HepG2 (cell line): ENCODE measurements around the gene BICRAL. TPM values are rescaled to one million over a fixed set of nuclear protein-coding genes. Genes with fewer than 3 reads are reported as not detected.

Experiments used
- FOXK1 ChIP-seq: sonication (generic); formaldehyde crosslinking; IDR thresholded peaks from 2 replicates; pipeline ENCODE4 v1.4.0; 2020; ENCODE audit warnings: low read depth, missing genetic modification reagents, borderline replicate concordance
- KLF12 ChIP-seq: sonication (generic); formaldehyde crosslinking; IDR thresholded peaks from 2 replicates; pipeline ENCODE4 v1.4.0; 2020; ENCODE audit warnings: missing genetic modification reagents, borderline replicate concordance
- LCORL ChIP-seq, 2 experiments: fragments of 450-650 bp in 1 of 2; sonication (generic) in 1 of 2; formaldehyde crosslinking in 1 of 2; IDR thresholded peaks; 2 replicates each; pipeline versions ENCODE4 v1.5.0 to v1.6.1; 2017 to 2020; ENCODE audit warnings: antibody characterized with exemption in 1 of 2, missing genetic modification reagents in 1 of 2
- MED1 ChIP-seq: sonication (generic); formaldehyde crosslinking; IDR thresholded peaks from 2 replicates; pipeline ENCODE4 v1.4.0; 2020; ENCODE audit warnings: missing genetic modification reagents
- MEF2D ChIP-seq: sonication (generic); formaldehyde crosslinking; IDR thresholded peaks from 2 replicates; pipeline ENCODE4 v1.5.1; 2020; ENCODE audit warnings: mild to moderate bottlenecking, missing genetic modification reagents
- PAX8 ChIP-seq: sonication (generic); formaldehyde crosslinking; IDR thresholded peaks from 2 replicates; pipeline ENCODE4 v1.8.0; 2022; ENCODE audit warnings: mild to moderate bottlenecking, missing genetic modification reagents, borderline replicate concordance
- RAD21 ChIP-seq: fragments of 450-650 bp; formaldehyde crosslinking; IDR thresholded peaks from 2 replicates; pipeline ENCODE4 v1.5.0; 2020; ENCODE audit warnings: mild to moderate bottlenecking
- SIX1 ChIP-seq: sonication (generic); formaldehyde crosslinking; IDR thresholded peaks from 2 replicates; pipeline ENCODE4 v1.4.0; 2020; ENCODE audit warnings: missing genetic modification reagents, borderline replicate concordance
- SP1 ChIP-seq, 2 experiments: fragments of 450-650 bp in 1 of 2; sonication (generic) in 1 of 2; formaldehyde crosslinking in 1 of 2; IDR thresholded peaks; 2 replicates each; pipeline versions ENCODE4 v1.4.0 to v1.6.1; 2016 to 2020; ENCODE audit warnings: missing genetic modification reagents in 1 of 2
- ZFX ChIP-seq: sonication (generic); formaldehyde crosslinking; IDR thresholded peaks from 2 replicates; pipeline ENCODE4 v1.4.0; 2020; ENCODE audit warnings: mild to moderate bottlenecking, low read depth, missing genetic modification reagents, moderate library complexity
- ZSCAN22 ChIP-seq: sonication (generic); formaldehyde crosslinking; IDR thresholded peaks from 2 replicates; pipeline ENCODE4 v1.4.0; 2020; ENCODE audit warnings: mild to moderate bottlenecking, missing genetic modification reagents
- polyA plus RNA-seq, 8 experiments: library from polyadenylated mRNA; depleted of rRNA in 3 of 8; stranded (reverse) in 7 of 8; unstranded in 1 of 8; fragments of >200 nt; fragmentation: Illumina TruSeq in 4 of 8; extraction: Trizol in 4 of 8; gene quantifications; 2 replicates each; pipeline versions ENCODE4 v1.2.1 to v1.2.3, GENCODE V29; 2011 to 2016; ENCODE audit warnings: low read depth in 4 of 8, missing spikeins in 1 of 8, mixed read lengths in 1 of 8; ENCODE audit not compliant: insufficient read depth in 1 of 8
- total RNA-seq, 5 experiments: library from RNA; depleted of rRNA; stranded (reverse); fragments of >200 nt; fragmentation: Illumina TruSeq; extraction: Trizol; gene quantifications; 2 replicates each; pipeline ENCODE4 v1.2.3, GENCODE V29; 2016; ENCODE audit warnings: low read depth in 1 of 5
- TF ChIP-seq, protein P1 (sequence below): IDR thresholded peaks from 2 replicates; pipeline ENCODE4 v1.6.1; 2016; ENCODE audit warnings: missing compliant biosample characterization, missing genetic modification reagents, borderline replicate concordance
- TF ChIP-seq, protein P2 (sequence below): sonication (generic); formaldehyde crosslinking; IDR thresholded peaks from 2 replicates; pipeline ENCODE4 v1.5.0; 2020; ENCODE audit warnings: missing genetic modification reagents
- TF ChIP-seq, protein P3 (sequence below): sonication (generic); formaldehyde crosslinking; IDR thresholded peaks from 2 replicates; pipeline ENCODE4 v1.4.0; 2020; ENCODE audit warnings: mild to moderate bottlenecking, missing genetic modification reagents, borderline replicate concordance
- TF ChIP-seq, protein P4 (sequence below): sonication (generic); formaldehyde crosslinking; IDR thresholded peaks from 2 replicates; pipeline ENCODE4 v1.5.0; 2020; ENCODE audit warnings: mild to moderate bottlenecking, missing genetic modification reagents, moderate library complexity
- TF ChIP-seq, protein P5 (sequence below): sonication (generic); formaldehyde crosslinking; conservative IDR thresholded peaks from 2 replicates; pipeline ENCODE4 v1.8.0; 2022; ENCODE audit warnings: missing genetic modification reagents

BICRAL gene
- total and polyA plus RNA-seq, 2 of the 13 experiments (the other 11 are each of a cell fraction or from before 2014, with no cell fraction given) = 5.0 to 13.5 TPM

DNA sequence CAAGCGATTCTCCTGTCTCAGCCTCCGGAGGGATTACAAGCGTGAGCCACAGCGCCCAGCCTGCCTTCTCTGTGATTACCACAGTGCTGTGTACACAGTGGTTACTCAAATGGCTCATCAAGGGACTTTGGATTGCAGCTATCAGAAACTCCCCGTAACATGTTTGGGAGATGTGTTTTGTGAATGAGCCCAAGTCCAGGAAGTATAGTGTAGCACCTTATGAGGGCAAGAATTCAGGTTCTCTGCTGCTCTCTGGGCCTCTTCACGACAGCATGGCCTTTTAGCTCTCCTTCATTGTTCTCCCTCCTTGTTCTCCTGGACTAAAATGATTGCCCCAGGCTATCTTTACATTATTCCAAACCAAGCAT, 63.5 kb downstream of the BICRAL start (continued):
- peak; percentile 60; the same call in 1 of the 2 replicates for TF ChIP-seq RAD21 (CRISPR knock-in tag)
- TF ChIP-seq SP1 (IDR thresholded peaks at IDR 0.05) = no peak
- TF ChIP-seq SP1 (CRISPR knock-in tag; IDR thresholded peaks at IDR 0.05) = peak; percentile 47; the same call in 1 of the 2 replicates
- peak; percentile 68; the same call in 1 of the 2 replicates for TF ChIP-seq FOXK1
- no peak for TF ChIP-seq LCORL (IDR thresholded peaks at IDR 0.05)
- peak; percentile 93 for TF ChIP-seq LCORL (CRISPR knock-in tag; IDR thresholded peaks at IDR 0.05)
- peak; percentile 54; the same call in 1 of the 2 replicates for TF ChIP-seq SIX1 (CRISPR knock-in tag)
- TF ChIP-seq, protein P1, sequence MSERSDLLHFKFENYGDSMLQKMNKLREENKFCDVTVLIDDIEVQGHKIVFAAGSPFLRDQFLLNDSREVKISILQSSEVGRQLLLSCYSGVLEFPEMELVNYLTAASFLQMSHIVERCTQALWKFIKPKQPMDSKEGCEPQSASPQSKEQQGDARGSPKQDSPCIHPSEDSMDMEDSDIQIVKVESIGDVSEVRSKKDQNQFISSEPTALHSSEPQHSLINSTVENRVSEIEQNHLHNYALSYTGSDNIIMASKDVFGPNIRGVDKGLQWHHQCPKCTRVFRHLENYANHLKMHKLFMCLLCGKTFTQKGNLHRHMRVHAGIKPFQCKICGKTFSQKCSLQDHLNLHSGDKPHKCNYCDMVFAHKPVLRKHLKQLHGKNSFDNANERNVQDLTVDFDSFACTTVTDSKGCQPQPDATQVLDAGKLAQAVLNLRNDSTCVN (CRISPR knock-in tag) = peak; percentile 64; the same call in 1 of the 2 replicates
- no peak for TF ChIP-seq MEF2D (CRISPR knock-in tag)
- 0 out of 2 replicates have a peak, but pooled peaks have one; percentile 59 for TF ChIP-seq KLF12 (CRISPR knock-in tag)
- TF ChIP-seq ZFX (CRISPR knock-in tag) = peak; percentile 29; the same call in 1 of the 2 replicates
- TF ChIP-seq MED1 (CRISPR knock-in tag) = peak; percentile 84
- TF ChIP-seq, protein P2, sequence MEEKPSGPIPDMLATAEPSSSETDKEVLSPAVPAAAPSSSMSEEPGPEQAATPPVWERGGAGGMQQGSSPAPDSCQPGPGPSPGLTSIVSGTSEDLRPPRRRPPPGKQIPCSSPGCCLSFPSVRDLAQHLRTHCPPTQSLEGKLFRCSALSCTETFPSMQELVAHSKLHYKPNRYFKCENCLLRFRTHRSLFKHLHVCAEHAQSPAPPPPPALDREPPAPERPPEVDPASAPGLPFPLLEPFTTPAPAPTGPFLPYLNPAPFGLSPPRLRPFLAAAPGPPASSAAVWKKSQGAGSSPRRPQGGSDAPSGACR (CRISPR knock-in tag) = no peak
- TF ChIP-seq, protein P3, sequence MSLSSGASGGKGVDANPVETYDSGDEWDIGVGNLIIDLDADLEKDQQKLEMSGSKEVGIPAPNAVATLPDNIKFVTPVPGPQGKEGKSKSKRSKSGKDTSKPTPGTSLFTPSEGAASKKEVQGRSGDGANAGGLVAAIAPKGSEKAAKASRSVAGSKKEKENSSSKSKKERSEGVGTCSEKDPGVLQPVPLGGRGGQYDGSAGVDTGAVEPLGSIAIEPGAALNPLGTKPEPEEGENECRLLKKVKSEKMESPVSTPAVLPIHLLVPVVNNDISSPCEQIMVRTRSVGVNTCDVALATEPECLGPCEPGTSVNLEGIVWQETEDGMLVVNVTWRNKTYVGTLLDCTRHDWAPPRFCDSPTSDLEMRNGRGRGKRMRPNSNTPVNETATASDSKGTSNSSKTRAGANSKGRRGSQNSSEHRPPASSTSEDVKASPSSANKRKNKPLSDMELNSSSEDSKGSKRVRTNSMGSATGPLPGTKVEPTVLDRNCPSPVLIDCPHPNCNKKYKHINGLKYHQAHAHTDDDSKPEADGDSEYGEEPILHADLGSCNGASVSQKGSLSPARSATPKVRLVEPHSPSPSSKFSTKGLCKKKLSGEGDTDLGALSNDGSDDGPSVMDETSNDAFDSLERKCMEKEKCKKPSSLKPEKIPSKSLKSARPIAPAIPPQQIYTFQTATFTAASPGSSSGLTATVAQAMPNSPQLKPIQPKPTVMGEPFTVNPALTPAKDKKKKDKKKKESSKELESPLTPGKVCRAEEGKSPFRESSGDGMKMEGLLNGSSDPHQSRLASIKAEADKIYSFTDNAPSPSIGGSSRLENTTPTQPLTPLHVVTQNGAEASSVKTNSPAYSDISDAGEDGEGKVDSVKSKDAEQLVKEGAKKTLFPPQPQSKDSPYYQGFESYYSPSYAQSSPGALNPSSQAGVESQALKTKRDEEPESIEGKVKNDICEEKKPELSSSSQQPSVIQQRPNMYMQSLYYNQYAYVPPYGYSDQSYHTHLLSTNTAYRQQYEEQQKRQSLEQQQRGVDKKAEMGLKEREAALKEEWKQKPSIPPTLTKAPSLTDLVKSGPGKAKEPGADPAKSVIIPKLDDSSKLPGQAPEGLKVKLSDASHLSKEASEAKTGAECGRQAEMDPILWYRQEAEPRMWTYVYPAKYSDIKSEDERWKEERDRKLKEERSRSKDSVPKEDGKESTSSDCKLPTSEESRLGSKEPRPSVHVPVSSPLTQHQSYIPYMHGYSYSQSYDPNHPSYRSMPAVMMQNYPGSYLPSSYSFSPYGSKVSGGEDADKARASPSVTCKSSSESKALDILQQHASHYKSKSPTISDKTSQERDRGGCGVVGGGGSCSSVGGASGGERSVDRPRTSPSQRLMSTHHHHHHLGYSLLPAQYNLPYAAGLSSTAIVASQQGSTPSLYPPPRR (CRISPR knock-in tag) = 0 out of 2 replicates have a peak, but pooled peaks have one; percentile 39
- TF ChIP-seq, protein P4, sequence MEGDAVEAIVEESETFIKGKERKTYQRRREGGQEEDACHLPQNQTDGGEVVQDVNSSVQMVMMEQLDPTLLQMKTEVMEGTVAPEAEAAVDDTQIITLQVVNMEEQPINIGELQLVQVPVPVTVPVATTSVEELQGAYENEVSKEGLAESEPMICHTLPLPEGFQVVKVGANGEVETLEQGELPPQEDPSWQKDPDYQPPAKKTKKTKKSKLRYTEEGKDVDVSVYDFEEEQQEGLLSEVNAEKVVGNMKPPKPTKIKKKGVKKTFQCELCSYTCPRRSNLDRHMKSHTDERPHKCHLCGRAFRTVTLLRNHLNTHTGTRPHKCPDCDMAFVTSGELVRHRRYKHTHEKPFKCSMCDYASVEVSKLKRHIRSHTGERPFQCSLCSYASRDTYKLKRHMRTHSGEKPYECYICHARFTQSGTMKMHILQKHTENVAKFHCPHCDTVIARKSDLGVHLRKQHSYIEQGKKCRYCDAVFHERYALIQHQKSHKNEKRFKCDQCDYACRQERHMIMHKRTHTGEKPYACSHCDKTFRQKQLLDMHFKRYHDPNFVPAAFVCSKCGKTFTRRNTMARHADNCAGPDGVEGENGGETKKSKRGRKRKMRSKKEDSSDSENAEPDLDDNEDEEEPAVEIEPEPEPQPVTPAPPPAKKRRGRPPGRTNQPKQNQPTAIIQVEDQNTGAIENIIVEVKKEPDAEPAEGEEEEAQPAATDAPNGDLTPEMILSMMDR (CRISPR knock-in tag) = peak; percentile 32
- TF ChIP-seq PAX8 = no peak
- TF ChIP-seq, protein P5, sequence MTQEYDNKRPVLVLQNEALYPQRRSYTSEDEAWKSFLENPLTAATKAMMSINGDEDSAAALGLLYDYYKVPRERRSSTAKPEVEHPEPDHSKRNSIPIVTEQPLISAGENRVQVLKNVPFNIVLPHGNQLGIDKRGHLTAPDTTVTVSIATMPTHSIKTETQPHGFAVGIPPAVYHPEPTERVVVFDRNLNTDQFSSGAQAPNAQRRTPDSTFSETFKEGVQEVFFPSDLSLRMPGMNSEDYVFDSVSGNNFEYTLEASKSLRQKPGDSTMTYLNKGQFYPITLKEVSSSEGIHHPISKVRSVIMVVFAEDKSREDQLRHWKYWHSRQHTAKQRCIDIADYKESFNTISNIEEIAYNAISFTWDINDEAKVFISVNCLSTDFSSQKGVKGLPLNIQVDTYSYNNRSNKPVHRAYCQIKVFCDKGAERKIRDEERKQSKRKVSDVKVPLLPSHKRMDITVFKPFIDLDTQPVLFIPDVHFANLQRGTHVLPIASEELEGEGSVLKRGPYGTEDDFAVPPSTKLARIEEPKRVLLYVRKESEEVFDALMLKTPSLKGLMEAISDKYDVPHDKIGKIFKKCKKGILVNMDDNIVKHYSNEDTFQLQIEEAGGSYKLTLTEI = no peak
- no peak for TF ChIP-seq ZSCAN22 (CRISPR knock-in tag)
